ENCODE results near the gene PPM1F.

The PPM1F gene

GRCh38 chr22:21995660-21996059 is 43.0 kb upstream of the PPM1F start:
- no peak overlapping the region for H3K4me2 ChIP-seq
- H3K9ac ChIP-seq = no peak overlapping the region
- H3K27me3 ChIP-seq (ENCODE audit: insufficient read depth, low read depth) = no peaks in the 10 kb centered on the region
- no peak overlapping the region for H3K4me3 ChIP-seq (IDR thresholded peaks at IDR 0.05; ENCODE audit: insufficient read depth, low read depth, low read length)
- TF ChIP-seq CTCF (conservative IDR thresholded peaks at IDR 0.05; ENCODE audit: low read depth, low read length) = no peak
- no peaks in the 10 kb centered on the region for H3K4me1 ChIP-seq (ENCODE audit: low read depth, poor library complexity, severe bottlenecking)
- H3K27ac ChIP-seq = no peak overlapping the region
- no peaks in the 10 kb centered on the region for H3K36me3 ChIP-seq (ENCODE audit: insufficient read depth)
- H4K20me1 ChIP-seq (ENCODE audit: insufficient read depth) = no peaks in the 10 kb centered on the region
- H2AFZ ChIP-seq (ENCODE audit: low read depth) = no peak overlapping the region
- no peaks in the 10 kb centered on the region for H3K79me2 ChIP-seq (ENCODE audit: insufficient read depth, low read depth)

GRCh38 chr22:21994881-21995444 is 42.3 kb upstream of the PPM1F start:
- Histone ChIP-seq H3K4me3 (IDR thresholded peaks at IDR 0.05; ENCODE audit: insufficient read depth, low read depth, low read length) (no peak overlapping the region), H3K4me2 (no peak overlapping the region), H3K27me3 (ENCODE audit: insufficient read depth, low read depth) (no peaks in the 10 kb centered on the region), H3K9ac (no peak overlapping the region), H4K20me1 (ENCODE audit: insufficient read depth) (no peaks in the 10 kb centered on the region), H3K4me1 (ENCODE audit: low read depth, poor library complexity, severe bottlenecking) (no peaks in the 10 kb centered on the region), H2AFZ (ENCODE audit: low read depth) (no peak overlapping the region), H3K36me3 (ENCODE audit: insufficient read depth) (no peaks in the 10 kb centered on the region), H3K27ac (no peak overlapping the region), H3K79me2 (ENCODE audit: insufficient read depth, low read depth) (no peaks in the 10 kb centered on the region)
- TF ChIP-seq CTCF (conservative IDR thresholded peaks at IDR 0.05; ENCODE audit: low read depth, low read length) = no peak

- no peak overlapping the region for H3K27ac ChIP-seq
- H3K79me2 ChIP-seq (ENCODE audit: insufficient read depth, low read depth) = no peaks in the 10 kb centered on the region
- no peaks in the 10 kb centered on the region for H3K36me3 ChIP-seq (ENCODE audit: insufficient read depth)
- no peak overlapping the region for H3K9ac ChIP-seq
- H4K20me1 ChIP-seq (ENCODE audit: insufficient read depth) = no peaks in the 10 kb centered on the region
- H3K4me1 ChIP-seq (ENCODE audit: low read depth, poor library complexity, severe bottlenecking) = no peaks in the 10 kb centered on the region
- H2AFZ ChIP-seq (ENCODE audit: low read depth) = no peak overlapping the region
- no peak overlapping the region for H3K4me2 ChIP-seq
- TF ChIP-seq CTCF (conservative IDR thresholded peaks at IDR 0.05; ENCODE audit: low read depth, low read length) = no peak
- no peaks in the 10 kb centered on the region for H3K27me3 ChIP-seq (ENCODE audit: insufficient read depth, low read depth)
- H3K4me3 ChIP-seq (IDR thresholded peaks at IDR 0.05; ENCODE audit: insufficient read depth, low read depth, low read length) = no peak overlapping the region
These were observed 40.1 kb upstream of the PPM1F start for GRCh38 chr22:21992593-21993237.

- TF ChIP-seq CTCF (conservative IDR thresholded peaks at IDR 0.05; ENCODE audit: low read depth, low read length) = no peak
- Histone ChIP-seq H4K20me1 (ENCODE audit: insufficient read depth) (no peaks in the 10 kb centered on the region), H3K79me2 (ENCODE audit: insufficient read depth, low read depth) (no peaks in the 10 kb centered on the region), H3K4me2 (no peak overlapping the region), H3K27ac (no peak overlapping the region), H3K36me3 (ENCODE audit: insufficient read depth) (no peaks in the 10 kb centered on the region), H2AFZ (ENCODE audit: low read depth) (no peak overlapping the region), H3K9ac (no peak overlapping the region), H3K4me3 (IDR thresholded peaks at IDR 0.05; ENCODE audit: insufficient read depth, low read depth, low read length) (no peak overlapping the region), H3K4me1 (ENCODE audit: low read depth, poor library complexity, severe bottlenecking) (no peaks in the 10 kb centered on the region), H3K27me3 (ENCODE audit: insufficient read depth, low read depth) (no peaks in the 10 kb centered on the region)
These were observed 39.1 kb upstream of the PPM1F start for GRCh38 chr22:21991774-21992173.
